DND-41 (cell line): ENCODE measurements around the gene FGFBP3.

Source experiments
- ATAC-seq: fragments of 200-7000 bp; cut with Tn5 transposase; 3 replicates; pipeline ENCODE4 v1.9.1; 2021; ENCODE audit warnings: low read depth; ENCODE audit not compliant: insufficient read depth
- DNase-seq: peaks from one replicate; pipeline ENCODE4 v3.0.0-alpha.2; 2020
- H2AFZ ChIP-seq: 2 replicates; pipeline ENCODE4 v1.6.0; 2012; ENCODE audit warnings: low read depth, low read length
- H3K27ac ChIP-seq: 2 replicates; pipeline ENCODE4 v1.5.1; 2012; ENCODE audit warnings: low read length, inconsistent platforms
- H3K27me3 ChIP-seq: fragments of 200-600 bp; sonication (generic); 2 replicates; pipeline ENCODE4 v1.6.0; 2012; ENCODE audit warnings: low read length, mild to moderate bottlenecking, inconsistent platforms; ENCODE audit not compliant: insufficient read depth, poor library complexity
- H3K36me3 ChIP-seq: 2 replicates; pipeline ENCODE4 v1.5.1; 2012; ENCODE audit warnings: low read length, inconsistent platforms; ENCODE audit not compliant: insufficient read depth
- H3K4me1 ChIP-seq: 2 replicates; pipeline ENCODE4 v1.5.1; 2012; ENCODE audit warnings: mild to moderate bottlenecking, low read length; ENCODE audit not compliant: insufficient read depth
- H3K4me2 ChIP-seq: 2 replicates; pipeline ENCODE4 v1.6.0; 2012; ENCODE audit warnings: mild to moderate bottlenecking, moderate library complexity, low read length, inconsistent platforms; ENCODE audit not compliant: insufficient read depth
- H3K4me3 ChIP-seq, 2 experiments: fragments of 200-600 bp in 1 of 2; shearing (Covaris generic) in 1 of 2; 2 replicates each; pipeline ENCODE4 v1.5.1; 2012 to 2016; ENCODE audit warnings: inconsistent platforms in 2 of 2, low read length in 2 of 2, mild to moderate bottlenecking in 2 of 2, low read depth in 1 of 2, moderate library complexity in 1 of 2
- H3K79me2 ChIP-seq: 2 replicates; pipeline ENCODE4 v1.6.0; 2012; ENCODE audit warnings: low read length, inconsistent platforms; ENCODE audit not compliant: insufficient read depth
- H3K9ac ChIP-seq: 2 replicates; pipeline ENCODE4 v1.6.0; 2012; ENCODE audit warnings: low read depth, mild to moderate bottlenecking, inconsistent platforms, low read length, moderate library complexity
- H3K9me3 ChIP-seq: 2 replicates; pipeline ENCODE4 v1.5.1; 2012; ENCODE audit warnings: low read length, moderate library complexity, mild to moderate bottlenecking, inconsistent platforms; ENCODE audit not compliant: insufficient read depth, severe bottlenecking
- H4K20me1 ChIP-seq: 2 replicates; pipeline ENCODE4 v1.6.0; 2012; ENCODE audit warnings: low read length; ENCODE audit not compliant: insufficient read depth
- CTCF ChIP-seq: IDR thresholded peaks from 2 replicates; pipeline ENCODE4 v1.5.1; 2012; ENCODE audit warnings: borderline replicate concordance, low read length, moderate library complexity, mild to moderate bottlenecking; ENCODE audit not compliant: poor library complexity, severe bottlenecking; ENCODE audit errors: extremely low read depth
- EZH2 ChIP-seq: IDR thresholded peaks from 3 replicates; pipeline ENCODE4 v1.6.1; 2012; ENCODE audit warnings: borderline replicate concordance, low read depth, mild to moderate bottlenecking, moderate library complexity, low read length, inconsistent platforms; ENCODE audit not compliant: severe bottlenecking

FGFBP3 gene

GRCh38 chr10:91884536-91884935, 24.8 kb downstream of the FGFBP3 start:
- H4K20me1 ChIP-seq: no peaks in the 10 kb centered on the region
- no peaks in the 10 kb centered on the region for H3K9me3 ChIP-seq
- no peaks in the 10 kb centered on the region for H3K79me2 ChIP-seq
- no peak for ATAC-seq
- H3K4me1 ChIP-seq: no peaks in the 10 kb centered on the region
- no peak overlapping the region for H3K9ac ChIP-seq
- H2AFZ ChIP-seq: no peak overlapping the region
- H3K27ac ChIP-seq: no peak overlapping the region
- TF ChIP-seq EZH2 (no peak), CTCF (no peak)
- no peaks in the 10 kb centered on the region for H3K27me3 ChIP-seq
- no peaks in the 10 kb centered on the region for H3K36me3 ChIP-seq
- H3K4me3 ChIP-seq: no peak overlapping the region
- H3K4me2 ChIP-seq: no peak overlapping the region
- no peak for DNase-seq

GRCh38 chr10:91883549-91884444, 25.5 kb downstream of the FGFBP3 start:
- no peak for DNase-seq
- H3K4me3 ChIP-seq: no peak overlapping the region
- H3K27ac ChIP-seq: no peak overlapping the region
- no peaks in the 10 kb centered on the region for H3K79me2 ChIP-seq
- no peak overlapping the region for H3K4me2 ChIP-seq
- no peak overlapping the region for H3K9ac ChIP-seq
- no peaks in the 10 kb centered on the region for H3K27me3 ChIP-seq
- H3K9me3 ChIP-seq: no peaks in the 10 kb centered on the region
- H3K4me1 ChIP-seq: no peaks in the 10 kb centered on the region
- H2AFZ ChIP-seq: no peak overlapping the region
- no peaks in the 10 kb centered on the region for H3K36me3 ChIP-seq
- ATAC-seq: no peak
- H4K20me1 ChIP-seq: no peaks in the 10 kb centered on the region
- TF ChIP-seq CTCF: no peak
- TF ChIP-seq EZH2: no peak

GRCh38 chr10:91880310-91880709, 29.0 kb downstream of the FGFBP3 start:
- no peak overlapping the region for H3K4me2 ChIP-seq
- ATAC-seq: no peak
- H3K27me3 ChIP-seq: no peaks in the 10 kb centered on the region
- no peak overlapping the region for H3K9ac ChIP-seq
- no peak for DNase-seq
- H2AFZ ChIP-seq: no peak overlapping the region
- no peak overlapping the region for H3K4me3 ChIP-seq
- no peaks in the 10 kb centered on the region for H3K4me1 ChIP-seq
- H3K9me3 ChIP-seq: no peaks in the 10 kb centered on the region
- no peaks in the 10 kb centered on the region for H3K36me3 ChIP-seq
- no peak for TF ChIP-seq CTCF
- no peak for TF ChIP-seq EZH2
- no peak overlapping the region for H3K27ac ChIP-seq
- H3K79me2 ChIP-seq: no peaks in the 10 kb centered on the region
- H4K20me1 ChIP-seq: no peaks in the 10 kb centered on the region
